Spleen (tissue), 11 donors: Measurements from ENCODE around the gene ERI3. TPM values are rescaled to one million over a fixed set of nuclear protein-coding genes. Genes with fewer than 3 reads are reported as not detected.

Source experiments
- DNase-seq: peaks from one replicate; pipeline ENCODE4 v3.0.0-alpha.2; 2020
- H3K27ac ChIP-seq, 8 donors: fragments of 200-600 bp; sonication (generic) in 7 of 8; 1 replicate in 4 of 8; 2 replicates in 4 of 8; pipeline versions ENCODE4 v1.5.0 to v1.8.0; 2016 to 2021; ENCODE audit warnings: inconsistent platforms in 4 of 8, mild to moderate bottlenecking in 4 of 8, moderate library complexity in 1 of 8
- H3K27me3 ChIP-seq, 7 donors: fragments of 200-600 bp; sonication (generic) in 6 of 7; replicated peaks in 1 of 7; 1 replicate in 4 of 7; 2 replicates in 3 of 7; pipeline versions ENCODE4 v1.5.0 to v1.8.0; 2016 to 2021; ENCODE audit warnings: inconsistent platforms in 3 of 7, mild to moderate bottlenecking in 1 of 7
- H3K36me3 ChIP-seq, 6 donors: fragments of 200-600 bp; sonication (generic) in 5 of 6; 1 replicate in 4 of 6; 2 replicates in 2 of 6; pipeline versions ENCODE4 v1.5.0 to v1.8.0; 2016 to 2021; ENCODE audit warnings: inconsistent platforms in 2 of 6
- H3K4me1 ChIP-seq, 6 donors: fragments of 200-600 bp; sonication (generic) in 5 of 6; 1 replicate in 3 of 6; 2 replicates in 3 of 6; pipeline versions ENCODE4 v1.5.0 to v1.8.0; 2016 to 2021; ENCODE audit warnings: inconsistent platforms in 3 of 6
- H3K4me3 ChIP-seq, 8 donors: fragments of 200-600 bp; sonication (generic) in 7 of 8; 1 replicate in 4 of 8; 2 replicates in 4 of 8; pipeline versions ENCODE4 v1.5.0 to v1.8.0; 2016 to 2021; ENCODE audit warnings: inconsistent platforms in 4 of 8, mild to moderate bottlenecking in 4 of 8, moderate library complexity in 2 of 8
- H3K9me3 ChIP-seq, 8 donors: fragments of 200-600 bp; sonication (generic) in 7 of 8; 1 replicate in 4 of 8; 2 replicates in 4 of 8; pipeline versions ENCODE4 v1.5.0 to v1.8.0; 2016 to 2021; ENCODE audit warnings: inconsistent platforms in 4 of 8
- POLR2A ChIP-seq, 3 donors: fragments of 450-650 bp; IDR thresholded peaks; one replicate each; pipeline ENCODE4 v1.5.1; 2017; ENCODE audit warnings: antibody characterized with exemption in 3 of 3, mild to moderate bottlenecking in 1 of 3
- POLR2AphosphoS5 ChIP-seq, 3 donors: sonication (generic); formaldehyde crosslinking; IDR thresholded peaks; one replicate each; pipeline ENCODE4 v1.5.1; 2017; ENCODE audit warnings: antibody characterized with exemption in 3 of 3
- WGBS, 5 donors: extraction: QIAGEN DNeasy Blood & Tissue Kit in 3 of 5; methylation state at CpG; one replicate each; pipeline versions ENCODE4 v1.1.5 to v1.1.7; 2013 to 2018; 5-methylcytosine and 5-hydroxymethylcytosine counted together
- intact Hi-C: fragments of 100-400 bp; cut with DNase I; formaldehyde crosslinking; loops from one replicate; pipeline ENCODE4 v1.15.0; 2023; ENCODE audit warnings: low total_unique reads
- polyA plus RNA-seq, 3 donors: library from polyadenylated mRNA; stranded (reverse); fragments of 200-250 nt; gene quantifications; one replicate each; pipeline ENCODE4 v1.2.1, GENCODE V29; 2013
- total RNA-seq, 7 donors: library from RNA; depleted of rRNA in 3 of 7; stranded (reverse); fragments of >200 nt in 3 of 7; fragmentation: NEBNext Ultra II Directional in 4 of 7; extraction: Animal tissue kit (Norgen Biotek cat#: 25700) in 4 of 7; gene quantifications; one replicate each; pipeline versions ENCODE4 v1.1.0 to v1.2.1, GENCODE V29; 2016 to 2021
- TF ChIP-seq, protein P1 (sequence below), 11 experiments: fragments of 200-600 bp in 7 of 11; fragments of 450-650 bp in 4 of 11; sonication (generic) in 4 of 11; IDR thresholded peaks in 8 of 11; conservative IDR thresholded peaks in 3 of 11; 1 replicate in 7 of 11; 2 replicates in 4 of 11; pipeline versions ENCODE4 v1.4.0 to v1.8.0; 2016 to 2021; ENCODE audit warnings: antibody characterized with exemption in 11 of 11, inconsistent platforms in 4 of 11, mild to moderate bottlenecking in 1 of 11
- donor health status: healthy with polysubstance abuse.
- donor health status: DM: no; HTN: no; CAD: no; lungs with moderate emphysema.
- donor health status: DM: no; HTN: no; CAD: no.
- donor health status: Bipolar disorder and iron deficiency.
- donor health status: healthy.
- donor health status: DM: no; HTN: no; CAD: no.
- donor health status: DM: yes; HTN: yes; CAD: no.

ERI3 gene
- total and polyA plus RNA-seq, 10 donors, result 20.1 to 41.1 (median 27.3) TPM

DNA sequence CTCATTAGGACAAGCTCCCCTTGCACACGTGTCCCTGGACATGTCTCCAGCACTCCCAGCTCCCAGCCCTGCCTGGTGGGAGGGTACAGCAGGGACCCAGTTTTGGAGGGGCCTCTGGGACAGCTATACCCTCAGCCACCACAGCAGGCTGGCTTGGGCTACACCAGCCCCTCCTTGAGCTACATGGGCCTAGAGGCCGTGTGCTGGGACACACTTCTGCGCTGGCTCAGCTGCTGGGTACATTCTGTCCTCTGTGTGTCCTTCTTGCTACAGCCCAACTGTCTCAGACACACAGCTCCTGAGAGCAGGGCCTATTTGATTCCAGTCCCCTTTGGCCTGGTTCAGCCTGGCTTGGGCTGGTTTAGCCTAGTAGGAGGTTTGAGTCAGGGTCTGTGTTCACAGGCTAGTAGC is 115.1 kb downstream of the ERI3 start:
- H3K4me3 ChIP-seq, result no peak overlapping the region
- H3K9me3 ChIP-seq, result no peaks in the 10 kb centered on the region
- TF ChIP-seq POLR2A (IDR thresholded peaks at IDR 0.05) (no peak), POLR2AphosphoS5 (IDR thresholded peaks at IDR 0.05) (peak; percentile 70 to 72 (median 71))
- H3K27me3 ChIP-seq, result no peaks in the 10 kb centered on the region
- H3K27ac ChIP-seq, result peak overlapping the region in 7 of 8 donors; percentile 19 to 80 (median 76)
- peaks cover 0 to 40% (median 14%) of the 10 kb centered on the region in 6 donors for H3K4me1 ChIP-seq
- WGBS, 5 donors, result 75 to 87% (median 80%) methylated on average over 1 to 3 of the region's 3 CpGs
- intact Hi-C loops, result no loop called here
- H3K36me3 ChIP-seq, result peaks cover 0 to 52% (median 2%) of the 10 kb centered on the region in 6 donors
- DNase-seq, result peak; percentile 63

- Histone ChIP-seq H3K36me3 (peaks cover 0 to 51% (median 2%) of the 10 kb centered on the region in 6 donors), H3K4me1 (peaks cover 0 to 40% (median 14%) of the 10 kb centered on the region in 6 donors), H3K27me3 (no peaks in the 10 kb centered on the region), H3K4me3 (no peak overlapping the region), H3K27ac (peak overlapping the region in 7 of 8 donors; percentile 22 to 80 (median 76)), H3K9me3 (no peaks in the 10 kb centered on the region)
- intact Hi-C loops, result no loop called here
- TF ChIP-seq, protein P1, sequence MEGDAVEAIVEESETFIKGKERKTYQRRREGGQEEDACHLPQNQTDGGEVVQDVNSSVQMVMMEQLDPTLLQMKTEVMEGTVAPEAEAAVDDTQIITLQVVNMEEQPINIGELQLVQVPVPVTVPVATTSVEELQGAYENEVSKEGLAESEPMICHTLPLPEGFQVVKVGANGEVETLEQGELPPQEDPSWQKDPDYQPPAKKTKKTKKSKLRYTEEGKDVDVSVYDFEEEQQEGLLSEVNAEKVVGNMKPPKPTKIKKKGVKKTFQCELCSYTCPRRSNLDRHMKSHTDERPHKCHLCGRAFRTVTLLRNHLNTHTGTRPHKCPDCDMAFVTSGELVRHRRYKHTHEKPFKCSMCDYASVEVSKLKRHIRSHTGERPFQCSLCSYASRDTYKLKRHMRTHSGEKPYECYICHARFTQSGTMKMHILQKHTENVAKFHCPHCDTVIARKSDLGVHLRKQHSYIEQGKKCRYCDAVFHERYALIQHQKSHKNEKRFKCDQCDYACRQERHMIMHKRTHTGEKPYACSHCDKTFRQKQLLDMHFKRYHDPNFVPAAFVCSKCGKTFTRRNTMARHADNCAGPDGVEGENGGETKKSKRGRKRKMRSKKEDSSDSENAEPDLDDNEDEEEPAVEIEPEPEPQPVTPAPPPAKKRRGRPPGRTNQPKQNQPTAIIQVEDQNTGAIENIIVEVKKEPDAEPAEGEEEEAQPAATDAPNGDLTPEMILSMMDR (IDR thresholded peaks at IDR 0.05 in 8 of 11, conservative IDR thresholded peaks at IDR 0.05 in 3 of 11), result peak in 1 of 11 experiments; percentile 21
- TF ChIP-seq POLR2AphosphoS5 (IDR thresholded peaks at IDR 0.05), result no peak
- 44 to 55% (median 51%) methylated on average over 8 of the region's 8 CpGs for WGBS, 5 donors
- DNase-seq, result peak; percentile 50
Observed at GRCh38 chr1:44239331-44239960, 115.6 kb downstream of the ERI3 start.

- WGBS, 5 donors, result 70 to 83% (median 79%) methylated on average over 4 of the region's 4 CpGs
- DNase-seq, result no peak
- H3K4me1 ChIP-seq, result peaks cover 0 to 40% (median 14%) of the 10 kb centered on the region in 6 donors
- H3K27me3 ChIP-seq, result no peaks in the 10 kb centered on the region
- intact Hi-C loops, result no loop called here
- H3K4me3 ChIP-seq, result no peak overlapping the region
- peaks cover 0 to 47% (median 2%) of the 10 kb centered on the region in 6 donors for H3K36me3 ChIP-seq
- no peaks in the 10 kb centered on the region for H3K9me3 ChIP-seq
- TF ChIP-seq POLR2AphosphoS5 (IDR thresholded peaks at IDR 0.05) (no peak), POLR2A (IDR thresholded peaks at IDR 0.05) (no peak)
- TF ChIP-seq, protein P1 (IDR thresholded peaks at IDR 0.05 in 8 of 11, conservative IDR thresholded peaks at IDR 0.05 in 3 of 11), result no peak
- H3K27ac ChIP-seq, result peak overlapping the region in 5 of 8 donors; percentile 76 to 80 (median 76)
Observed at GRCh38 chr1:44238660-44239059, 116.4 kb downstream of the ERI3 start.

DNA sequence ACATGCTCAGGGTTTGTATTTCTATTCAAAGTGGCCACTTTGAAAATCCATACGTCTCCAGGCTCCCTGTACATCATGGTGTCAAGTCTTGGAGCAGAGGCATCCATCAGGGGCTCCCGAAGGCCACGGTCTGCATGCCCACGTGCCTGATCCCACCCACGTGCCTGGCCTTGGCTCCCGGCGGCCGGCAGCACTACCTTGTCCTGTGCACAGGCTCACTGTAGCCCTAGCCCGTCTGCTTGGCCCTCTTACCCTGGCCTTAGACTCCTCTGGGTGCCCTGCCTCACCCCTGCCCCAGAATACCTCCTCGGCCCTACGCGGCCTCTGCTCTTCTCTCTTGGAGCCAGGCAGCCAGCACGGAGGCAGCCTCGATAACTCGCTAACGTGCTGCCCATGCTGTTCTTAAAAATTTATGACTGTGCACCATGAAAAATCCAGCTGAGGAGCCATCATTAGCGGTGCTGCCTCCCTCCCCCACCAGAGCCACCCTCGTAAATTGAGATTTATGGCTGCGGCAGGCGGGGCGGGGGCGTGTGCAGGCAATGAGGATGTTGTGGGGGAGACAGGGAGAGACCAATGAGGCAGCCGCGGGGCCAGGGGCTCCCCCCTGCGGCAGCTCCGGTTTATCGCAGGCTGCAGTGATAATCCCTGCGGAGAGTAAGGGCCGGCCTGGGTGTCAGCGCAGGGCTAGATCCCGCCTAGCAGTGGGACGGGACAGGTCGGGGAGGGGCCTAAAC is 117.2 kb downstream of the ERI3 start:
- 49 to 58% (median 52%) methylated on average over 21 to 33 of the region's 33 CpGs for WGBS, 5 donors
- TF ChIP-seq, protein P1 (IDR thresholded peaks at IDR 0.05 in 8 of 11, conservative IDR thresholded peaks at IDR 0.05 in 3 of 11), result peak in 10 of 11 experiments; percentile 12 to 77 (median 52)
- TF ChIP-seq POLR2A (IDR thresholded peaks at IDR 0.05) (no peak), POLR2AphosphoS5 (IDR thresholded peaks at IDR 0.05) (peak; percentile 38 to 77 (median 73))
- H3K27me3 ChIP-seq, result no peaks in the 10 kb centered on the region
- H3K36me3 ChIP-seq, result peaks cover 0 to 39% (median 2%) of the 10 kb centered on the region in 6 donors
- intact Hi-C loops, result no loop called here
- H3K4me1 ChIP-seq, result peaks cover 0 to 40% (median 14%) of the 10 kb centered on the region in 6 donors
- peak overlapping the region in 5 of 8 donors; percentile 76 to 80 (median 76) for H3K27ac ChIP-seq
- DNase-seq, result peak; percentile 84
- no peaks in the 10 kb centered on the region for H3K9me3 ChIP-seq
- H3K4me3 ChIP-seq, result peak overlapping the region in 1 of 8 donors; percentile 17
